Measurements from ENCODE around the gene FITM2. TPM values are rescaled to one million over a fixed set of nuclear protein-coding genes. Genes with fewer than 3 reads are reported as not detected.

FITM2 gene
- polyA plus RNA-seq, 2 of the 4 experiments (the other 2 are of a cell fraction): 13.1 to 15.4 TPM

GRCh38 chr20:44291754-44292153 lies 19.2 kb downstream of the FITM2 start:
- Histone ChIP-seq H3K9me3 (peaks cover 3% of the 10 kb centered on the region; the same call in 1 of the 3 replicates), H3K27ac (no peak overlapping the region), H3K4me3 (no peak overlapping the region), H3K4me1 (no peaks in the 10 kb centered on the region), H3K4me2 (no peak overlapping the region)
- CTCF ChIA-PET: interaction anchor here (1.9 kb wide), 1 partner anchor 74 kb away, joined by 8 read pairs; no protein-coding TSS in a partner anchor
- POLR2A ChIA-PET: no interaction called here
- 84% methylated on average over 7 of the region's 7 CpGs for WGBS (ENCODE audit: missing lambda C conversion rate)
- ATAC-seq (no peak), DNase-seq (ENCODE audit: low read depth in 1 of 2, low spot score in 1 of 2) (no peak), FAIRE-seq (no peak)
- no peak for TF ChIP-seq ZC3H11A (IDR thresholded peaks at IDR 0.05)
- no peak for TF ChIP-seq TP53 (CRISPR knock-in tag; IDR thresholded peaks at IDR 0.05)
- no peak for TF ChIP-seq HOXB13 (CRISPR knock-in tag; IDR thresholded peaks at IDR 0.05; ENCODE audit: low read depth)
- TF ChIP-seq PBX3 (IDR thresholded peaks at IDR 0.05): no peak
- TF ChIP-seq BCL3 (IDR thresholded peaks at IDR 0.05): no peak
- TF ChIP-seq PHF8 (IDR thresholded peaks at IDR 0.05; ENCODE audit: borderline replicate concordance, low read depth): no peak
- TF ChIP-seq JUN (IDR thresholded peaks at IDR 0.05): no peak
- no peak for TF ChIP-seq EP300 (IDR thresholded peaks at IDR 0.05)
- no peak for TF ChIP-seq RCOR1 (IDR thresholded peaks at IDR 0.05; ENCODE audit: low read depth, low read length)
- no peak for TF ChIP-seq ATOH8 (CRISPR knock-in tag; IDR thresholded peaks at IDR 0.05; ENCODE audit: low read depth)
- TF ChIP-seq SREBF2 (IDR thresholded peaks at IDR 0.05): no peak
- TF ChIP-seq SMC3 (IDR thresholded peaks at IDR 0.05): no peak
- no peak for TF ChIP-seq HOXB5 (CRISPR knock-in tag; IDR thresholded peaks at IDR 0.05)
- TF ChIP-seq BHLHE40 (IDR thresholded peaks at IDR 0.05; ENCODE audit: low read depth, low read length): no peak
- TF ChIP-seq FOSB (CRISPR knock-in tag; IDR thresholded peaks at IDR 0.05): no peak
- no peak for TF ChIP-seq MYC (IDR thresholded peaks at IDR 0.05; ENCODE audit: borderline replicate concordance, low read length)
- TF ChIP-seq EHF (CRISPR knock-in tag; IDR thresholded peaks at IDR 0.05): no peak
- TF ChIP-seq CEBPB (IDR thresholded peaks at IDR 0.05): no peak
- TF ChIP-seq KDM5A (IDR thresholded peaks at IDR 0.05): no peak

GRCh38 chr20:44288252-44288651 lies 22.8 kb downstream of the FITM2 start:
- no peak for DNase-seq (ENCODE audit: low read depth in 1 of 2, low spot score in 1 of 2)
- Histone ChIP-seq H3K9me3 (peaks cover 3% of the 10 kb centered on the region; the same call in 1 of the 3 replicates), H3K27ac (no peak overlapping the region), H3K4me1 (no peaks in the 10 kb centered on the region), H3K4me2 (no peak overlapping the region), H3K4me3 (no peak overlapping the region)
- no peak for FAIRE-seq
- POLR2A ChIA-PET: no interaction called here
- ATAC-seq: no peak
- TF ChIP-seq EHF (CRISPR knock-in tag; IDR thresholded peaks at IDR 0.05): no peak
- no peak for TF ChIP-seq REST (IDR thresholded peaks at IDR 0.05)
- no peak for TF ChIP-seq TFCP2L1 (CRISPR knock-in tag; IDR thresholded peaks at IDR 0.05)
- TF ChIP-seq PHF8 (IDR thresholded peaks at IDR 0.05; ENCODE audit: borderline replicate concordance, low read depth): no peak
- no peak for TF ChIP-seq POLR2A (IDR thresholded peaks at IDR 0.05; ENCODE audit: low read length)
- TF ChIP-seq KDM1A (IDR thresholded peaks at IDR 0.05; ENCODE audit: low read depth): no peak
- TF ChIP-seq MAFK (IDR thresholded peaks at IDR 0.05; ENCODE audit: partially characterized antibody): no peak
- CTCF ChIA-PET: interaction anchor here (1.0 to 1.6 kb wide), 2 partner anchors 70 to 98 kb away, joined by 3 read pairs; no protein-coding TSS in a partner anchor
- 83% methylated on average over 3 of the region's 3 CpGs for WGBS (ENCODE audit: missing lambda C conversion rate)

Data from A549 (cell line).